ENCODE measurements around the gene XCL2.
"Not testable (repeated sequence)": the region's sequence is repeated elsewhere in the genome, so short reads cannot be mapped to it uniquely, and the experiment has no call there.

The XCL2 gene

DNA sequence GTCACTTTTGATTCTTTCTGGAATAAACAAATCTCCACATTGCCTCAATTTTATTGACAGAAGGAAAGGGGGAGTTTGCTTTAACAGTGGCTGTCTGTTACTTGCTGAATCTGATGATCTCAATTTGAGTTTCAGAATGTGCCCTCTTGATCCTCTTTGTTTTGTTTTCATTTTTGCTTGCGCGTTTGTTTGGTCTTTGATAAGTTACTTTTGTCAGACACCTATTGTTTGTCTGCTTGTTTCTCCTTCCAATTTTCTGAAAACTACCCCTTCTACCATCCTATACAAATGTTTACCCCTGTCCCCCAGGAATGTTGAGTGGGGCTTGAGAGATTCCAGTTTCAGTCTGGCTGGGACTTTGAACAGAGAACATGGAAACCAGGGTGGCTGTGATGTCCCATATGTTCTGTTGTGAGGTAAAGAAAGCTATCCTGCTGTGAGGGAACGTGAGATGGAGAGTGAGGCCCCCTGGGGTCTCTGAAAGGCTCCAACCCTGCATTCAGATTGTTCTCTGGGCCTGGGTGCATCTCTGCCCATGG, 11.8 kb upstream of the XCL2 start:
- Histone ChIP-seq H3K4me1 (ENCODE audit: insufficient read depth, low read length) (no peaks in the 10 kb centered on the region), H3K4me3 (ENCODE audit: low read length) (no peak overlapping the region), H3K9me3 (ENCODE audit: insufficient read depth, low read depth, low read length) (no peaks in the 10 kb centered on the region), H3K27ac (ENCODE audit: low read depth, low read length) (no peak overlapping the region), H3K27me3 (ENCODE audit: insufficient read depth, low read length) (no peaks in the 10 kb centered on the region), H3K36me3 (ENCODE audit: insufficient read depth, low read length) (no peaks in the 10 kb centered on the region), H3K9ac (ENCODE audit: low read depth, low read length) (no peak overlapping the region)
- 67% methylated on average over 3 of the region's 3 CpGs for WGBS

DNA sequence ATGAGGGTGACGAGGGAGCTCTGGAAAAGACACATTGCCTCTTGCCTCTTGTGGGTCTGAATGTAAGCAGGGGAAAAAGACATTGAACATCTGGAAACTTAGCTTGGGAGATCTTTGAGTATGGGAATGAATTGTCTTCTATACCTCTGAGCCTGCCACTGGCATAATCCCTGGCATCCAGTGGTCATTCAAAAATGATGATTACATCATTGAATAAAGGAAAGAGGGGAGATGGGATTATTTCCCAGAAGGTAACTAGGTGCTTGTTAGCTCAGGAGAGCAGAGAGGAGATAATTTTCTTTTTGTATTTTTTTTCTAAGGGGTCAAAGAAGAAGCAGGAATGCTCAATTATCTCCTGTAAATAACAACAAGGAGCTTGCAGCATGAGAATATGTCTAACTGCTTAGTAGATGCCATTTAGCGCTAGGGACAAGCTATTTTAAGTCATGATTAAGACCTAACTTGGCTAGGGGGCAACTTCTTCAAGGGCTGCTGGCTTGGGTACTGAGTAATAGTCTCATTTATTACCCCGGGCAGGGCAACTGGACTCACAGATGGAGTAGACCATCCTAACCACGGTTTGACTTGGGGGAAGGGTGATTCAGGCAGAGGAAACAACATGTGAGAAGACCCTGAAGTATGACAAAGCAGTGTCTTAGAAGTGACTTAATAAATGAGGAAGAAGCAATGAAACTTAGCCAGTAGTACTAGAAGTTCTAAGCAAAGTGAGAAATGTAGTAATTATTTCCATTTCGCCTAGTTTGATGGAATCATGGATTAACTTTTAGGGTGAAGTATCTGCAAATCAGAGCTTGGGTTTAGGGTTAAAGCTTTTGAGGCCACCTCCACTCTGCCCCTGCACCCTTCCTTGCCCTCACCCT, 11.0 kb upstream of the XCL2 start:
- Histone ChIP-seq H3K36me3 (ENCODE audit: insufficient read depth, low read length) (no peaks in the 10 kb centered on the region), H3K27me3 (ENCODE audit: insufficient read depth, low read length) (no peaks in the 10 kb centered on the region), H3K9ac (ENCODE audit: low read depth, low read length) (no peak overlapping the region), H3K9me3 (ENCODE audit: insufficient read depth, low read depth, low read length) (no peaks in the 10 kb centered on the region), H3K27ac (ENCODE audit: low read depth, low read length) (no peak overlapping the region), H3K4me3 (ENCODE audit: low read length) (no peak overlapping the region), H3K4me1 (ENCODE audit: insufficient read depth, low read length) (no peaks in the 10 kb centered on the region)
- 90% methylated on average over 5 of the region's 5 CpGs for WGBS

DNA sequence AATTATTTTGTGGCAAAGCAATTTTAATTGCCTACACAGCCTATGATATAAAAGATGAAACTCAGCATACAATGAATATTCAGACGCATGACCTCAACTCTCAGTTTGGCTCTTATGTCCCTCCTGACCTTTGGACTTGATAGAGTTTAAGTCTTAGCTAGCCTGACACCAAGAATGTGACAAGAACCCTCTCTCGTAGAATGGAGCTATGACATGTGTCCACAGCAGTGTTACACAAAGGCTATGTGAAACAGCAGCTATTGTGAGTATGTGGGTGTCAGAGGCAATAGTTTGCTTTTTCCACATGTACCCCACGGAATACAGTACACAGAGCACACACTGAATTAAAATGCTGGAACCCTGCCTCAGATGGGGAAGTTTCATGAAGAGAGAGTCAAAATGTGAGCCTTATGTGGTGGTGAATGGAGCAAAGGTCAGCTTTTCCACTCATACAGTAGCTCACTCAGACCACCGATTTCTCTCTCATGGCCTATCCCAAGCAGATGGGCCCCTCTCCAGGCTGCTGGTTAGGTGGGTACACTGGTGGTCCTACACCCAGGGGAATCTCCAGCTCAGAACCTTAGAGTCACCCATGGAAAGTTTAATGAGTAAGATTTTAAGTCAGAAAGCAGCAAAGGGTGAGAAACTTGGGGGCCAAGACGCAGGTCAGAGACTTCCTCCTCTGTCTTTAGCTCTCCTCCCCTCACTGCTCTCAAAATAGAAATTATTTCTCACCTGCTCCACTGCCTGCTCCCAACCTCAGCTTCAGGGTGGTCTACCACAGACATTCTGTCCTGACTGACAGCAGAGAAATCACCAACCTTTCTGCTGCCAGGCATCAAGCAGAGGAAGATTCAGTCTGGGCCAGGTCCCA, 10.1 kb upstream of the XCL2 start:
- 95% methylated on average over 5 of the region's 5 CpGs for WGBS

DNA sequence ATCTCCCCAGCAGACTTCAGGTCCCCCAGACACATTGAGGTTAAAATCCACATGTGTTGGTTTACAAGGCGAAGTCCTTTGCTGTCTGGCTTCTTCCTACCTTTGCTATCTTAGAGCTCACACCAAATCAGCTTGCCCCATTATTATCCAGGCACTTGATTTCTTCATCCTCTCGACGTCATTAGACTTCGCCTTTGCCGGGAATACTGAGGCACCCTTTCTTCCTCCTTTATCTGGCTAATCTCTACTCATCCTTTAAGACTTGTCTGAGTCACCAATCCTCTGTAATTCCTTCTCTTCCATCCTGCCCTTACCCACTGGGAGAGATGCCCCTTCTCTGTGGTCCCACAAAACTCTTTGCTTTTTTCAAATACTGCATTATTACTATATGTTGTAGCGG, 9.2 kb upstream of the XCL2 start:
- Histone ChIP-seq H3K27me3 (ENCODE audit: insufficient read depth, low read length) (no peaks in the 10 kb centered on the region), H3K27ac (ENCODE audit: low read depth, low read length) (no peak overlapping the region), H3K9ac (ENCODE audit: low read depth, low read length) (no peak overlapping the region), H3K9me3 (ENCODE audit: insufficient read depth, low read depth, low read length) (no peaks in the 10 kb centered on the region), H3K4me1 (ENCODE audit: insufficient read depth, low read length) (no peaks in the 10 kb centered on the region), H3K36me3 (ENCODE audit: insufficient read depth, low read length) (no peaks in the 10 kb centered on the region), H3K4me3 (ENCODE audit: low read length) (no peak overlapping the region)
- 95% methylated on average over 6 of the region's 6 CpGs for WGBS

More for the DNA sequence above, 10.1 kb upstream of the XCL2 start:
- H3K27me3 ChIP-seq (ENCODE audit: insufficient read depth, low read length): no peaks in the 10 kb centered on the region
- H3K4me1 ChIP-seq (ENCODE audit: insufficient read depth, low read length): no peaks in the 10 kb centered on the region
- no peak overlapping the region for H3K27ac ChIP-seq (ENCODE audit: low read depth, low read length)
- H3K9me3 ChIP-seq (ENCODE audit: insufficient read depth, low read depth, low read length): no peaks in the 10 kb centered on the region
- H3K36me3 ChIP-seq (ENCODE audit: insufficient read depth, low read length): no peaks in the 10 kb centered on the region
- H3K4me3 ChIP-seq (ENCODE audit: low read length): no peak overlapping the region
- no peak overlapping the region for H3K9ac ChIP-seq (ENCODE audit: low read depth, low read length)

DNA sequence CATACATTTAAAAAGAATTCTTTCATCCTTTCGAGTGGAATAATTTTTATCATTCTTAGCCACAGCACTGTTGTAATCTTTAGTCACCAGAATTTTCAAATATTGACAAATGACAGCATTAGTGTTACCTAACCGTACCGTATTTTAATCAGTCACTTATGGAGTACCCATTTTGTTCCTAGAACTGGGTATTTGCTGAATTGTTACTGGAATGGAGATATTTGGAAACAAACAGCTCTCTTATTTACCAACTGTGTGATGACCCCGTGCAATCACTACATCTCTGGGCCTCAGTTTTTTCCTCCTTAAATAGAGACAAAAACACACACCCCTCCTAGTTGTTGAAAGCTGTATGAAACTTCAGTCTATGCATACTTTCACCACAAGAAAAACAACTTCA, 7.9 kb upstream of the XCL2 start:
- H3K4me1 ChIP-seq (ENCODE audit: insufficient read depth, low read length): no peaks in the 10 kb centered on the region
- H3K9me3 ChIP-seq (ENCODE audit: insufficient read depth, low read depth, low read length): no peaks in the 10 kb centered on the region
- 94% methylated on average over 4 of the region's 4 CpGs for WGBS
- no peak overlapping the region for H3K9ac ChIP-seq (ENCODE audit: low read depth, low read length)
- no peaks in the 10 kb centered on the region for H3K27me3 ChIP-seq (ENCODE audit: insufficient read depth, low read length)
- no peak overlapping the region for H3K27ac ChIP-seq (ENCODE audit: low read depth, low read length)
- no peak overlapping the region for H3K4me3 ChIP-seq (ENCODE audit: low read length)
- H3K36me3 ChIP-seq (ENCODE audit: insufficient read depth, low read length): no peaks in the 10 kb centered on the region

DNA sequence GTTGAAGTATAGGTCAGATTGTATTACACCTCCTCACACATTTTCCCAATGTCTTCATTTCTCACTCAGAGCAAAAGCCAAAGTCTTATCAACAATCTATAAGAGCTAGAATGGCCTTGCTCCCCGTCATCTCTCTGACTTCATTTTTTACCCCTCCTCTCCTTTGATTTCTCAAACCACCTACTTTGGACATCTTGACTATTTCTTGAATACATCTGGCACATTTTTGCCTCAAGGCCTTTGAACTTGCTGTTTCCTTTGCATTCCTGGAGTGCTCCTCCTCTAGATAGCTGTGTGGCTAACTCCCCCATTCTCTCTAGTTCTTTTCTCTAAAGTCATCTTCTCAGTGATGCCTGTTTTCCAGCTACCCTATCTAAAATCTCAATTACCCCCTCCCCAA, 7.2 kb upstream of the XCL2 start:
- 90% methylated on average over 1 of the region's 1 CpG for WGBS
- Histone ChIP-seq H3K9me3 (ENCODE audit: insufficient read depth, low read depth, low read length) (no peaks in the 10 kb centered on the region), H3K4me1 (ENCODE audit: insufficient read depth, low read length) (no peaks in the 10 kb centered on the region), H3K27ac (ENCODE audit: low read depth, low read length) (no peak overlapping the region), H3K36me3 (ENCODE audit: insufficient read depth, low read length) (no peaks in the 10 kb centered on the region), H3K27me3 (ENCODE audit: insufficient read depth, low read length) (no peaks in the 10 kb centered on the region), H3K4me3 (ENCODE audit: low read length) (no peak overlapping the region), H3K9ac (ENCODE audit: low read depth, low read length) (no peak overlapping the region)

DNA sequence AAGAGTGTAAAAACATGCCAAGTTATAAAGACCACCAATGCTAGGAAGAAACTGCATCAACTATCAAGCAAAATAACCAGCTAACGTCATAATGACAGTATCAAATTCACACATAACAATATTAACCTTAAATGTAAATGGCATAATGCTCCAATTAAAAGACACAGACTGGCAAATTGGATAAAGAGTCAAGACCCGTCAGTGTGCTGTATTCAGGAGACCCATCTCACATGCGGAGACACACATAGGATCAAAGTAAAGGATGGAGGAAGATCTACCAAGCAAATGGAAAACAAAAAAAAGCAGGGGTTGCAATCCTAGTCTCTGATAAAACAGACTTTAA, 2.7 kb upstream of the XCL2 start:
- H3K27ac ChIP-seq (ENCODE audit: low read depth, low read length); H3K9ac ChIP-seq (ENCODE audit: low read depth, low read length); H3K4me3 ChIP-seq (ENCODE audit: low read length); H3K9me3 ChIP-seq (ENCODE audit: insufficient read depth, low read depth, low read length); H3K27me3 ChIP-seq (ENCODE audit: insufficient read depth, low read length); H3K36me3 ChIP-seq (ENCODE audit: insufficient read depth, low read length); H3K4me1 ChIP-seq (ENCODE audit: insufficient read depth, low read length): not testable (repeated sequence)
- WGBS: 88% methylated on average over 3 of the region's 3 CpGs

DNA sequence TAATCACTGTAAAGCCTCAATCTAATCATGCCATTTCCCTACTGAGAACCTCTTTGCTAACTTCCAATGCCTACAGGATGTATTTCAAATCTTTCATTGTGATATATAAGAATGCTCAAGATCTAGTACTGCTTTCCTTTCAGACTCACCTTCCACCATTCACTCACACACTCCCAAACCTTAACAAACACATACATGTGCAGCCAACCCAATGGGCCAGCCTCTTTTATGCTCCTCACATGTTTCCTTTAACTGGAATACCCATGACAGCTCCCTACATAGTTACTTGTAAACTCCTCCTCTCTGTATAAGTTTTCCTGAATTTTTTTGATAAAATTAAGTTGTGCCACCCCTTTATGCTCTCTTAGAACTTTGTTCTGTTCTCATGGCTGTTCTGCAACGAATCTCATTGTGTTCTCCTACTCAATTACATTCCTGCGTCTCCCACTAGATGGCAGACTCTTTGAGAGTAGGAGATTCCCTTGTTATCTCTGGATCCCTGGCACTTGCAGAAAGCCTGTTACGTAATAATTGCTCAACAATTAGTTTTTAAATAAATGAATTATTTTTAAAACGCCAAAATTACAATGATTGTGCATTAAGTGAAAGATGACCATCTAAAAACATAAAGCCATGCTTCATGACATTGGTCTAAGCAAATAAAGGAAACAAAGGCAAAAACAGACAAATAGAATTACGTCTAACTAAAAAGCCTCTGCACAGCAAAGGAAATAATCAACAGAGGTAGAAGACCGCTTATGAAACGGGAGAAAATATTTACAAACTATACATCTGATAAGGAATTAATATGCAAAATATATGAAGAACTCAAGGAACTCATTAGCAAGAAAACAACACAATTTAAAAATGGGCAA, 2.1 kb upstream of the XCL2 start:
- H3K27ac ChIP-seq (ENCODE audit: low read depth, low read length); H3K9ac ChIP-seq (ENCODE audit: low read depth, low read length); H3K9me3 ChIP-seq (ENCODE audit: insufficient read depth, low read depth, low read length); H3K4me1 ChIP-seq (ENCODE audit: insufficient read depth, low read length); H3K4me3 ChIP-seq (ENCODE audit: low read length); H3K27me3 ChIP-seq (ENCODE audit: insufficient read depth, low read length); H3K36me3 ChIP-seq (ENCODE audit: insufficient read depth, low read length): not testable (repeated sequence)
- 52% methylated on average over 5 of the region's 7 CpGs for WGBS

DNA sequence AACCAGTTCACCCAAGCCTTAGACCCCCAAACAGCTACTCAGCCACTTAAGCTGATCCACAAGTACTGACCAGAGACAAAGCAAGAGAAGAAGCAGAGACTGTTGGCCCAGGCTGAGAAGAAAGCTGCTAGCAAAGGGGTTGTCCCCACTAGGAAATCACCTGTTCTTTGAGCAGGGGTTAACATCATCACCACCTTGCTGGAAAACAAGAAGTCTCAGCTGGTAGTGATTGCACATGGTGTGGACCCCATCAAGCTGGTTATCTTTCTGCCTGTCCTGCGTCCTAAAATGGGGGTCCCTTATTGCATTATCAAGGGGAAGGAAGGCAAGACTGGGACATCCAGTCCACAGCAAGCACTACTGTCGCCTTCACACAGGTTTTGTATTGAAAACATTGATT, 819 bp downstream of the XCL2 start:
- not testable (repeated sequence) for H3K4me3 ChIP-seq (ENCODE audit: low read length); H3K36me3 ChIP-seq (ENCODE audit: insufficient read depth, low read length); H3K9ac ChIP-seq (ENCODE audit: low read depth, low read length); H3K27me3 ChIP-seq (ENCODE audit: insufficient read depth, low read length); H3K27ac ChIP-seq (ENCODE audit: low read depth, low read length); H3K4me1 ChIP-seq (ENCODE audit: insufficient read depth, low read length); H3K9me3 ChIP-seq (ENCODE audit: insufficient read depth, low read depth, low read length)
- WGBS: 84% methylated on average over 2 of the region's 2 CpGs

DNA sequence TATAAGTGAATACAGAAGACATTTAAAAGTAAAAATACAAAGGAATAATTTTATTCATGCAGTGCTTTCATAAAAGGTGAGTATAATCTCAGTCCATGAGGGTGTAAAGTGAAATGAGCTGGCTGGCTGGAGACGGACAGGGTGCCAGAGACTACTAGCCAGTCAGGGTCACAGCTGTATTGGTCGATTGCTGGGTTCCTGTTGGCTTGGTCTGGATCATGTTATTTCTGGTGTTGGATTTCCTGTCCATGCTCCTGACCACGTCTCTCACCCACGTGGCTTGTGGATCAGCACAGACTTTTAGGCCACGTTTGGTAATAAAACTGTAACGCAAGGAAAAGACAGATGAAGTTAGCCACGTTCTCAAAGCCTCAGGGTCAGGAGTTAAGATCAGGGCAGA, 3.0 kb downstream of the XCL2 start:
- not testable (repeated sequence) for H3K27me3 ChIP-seq (ENCODE audit: insufficient read depth, low read length); H3K9ac ChIP-seq (ENCODE audit: low read depth, low read length); H3K27ac ChIP-seq (ENCODE audit: low read depth, low read length); H3K4me1 ChIP-seq (ENCODE audit: insufficient read depth, low read length); H3K9me3 ChIP-seq (ENCODE audit: insufficient read depth, low read depth, low read length); H3K36me3 ChIP-seq (ENCODE audit: insufficient read depth, low read length); H3K4me3 ChIP-seq (ENCODE audit: low read length)
- 92% methylated on average over 7 of the region's 7 CpGs for WGBS

DNA sequence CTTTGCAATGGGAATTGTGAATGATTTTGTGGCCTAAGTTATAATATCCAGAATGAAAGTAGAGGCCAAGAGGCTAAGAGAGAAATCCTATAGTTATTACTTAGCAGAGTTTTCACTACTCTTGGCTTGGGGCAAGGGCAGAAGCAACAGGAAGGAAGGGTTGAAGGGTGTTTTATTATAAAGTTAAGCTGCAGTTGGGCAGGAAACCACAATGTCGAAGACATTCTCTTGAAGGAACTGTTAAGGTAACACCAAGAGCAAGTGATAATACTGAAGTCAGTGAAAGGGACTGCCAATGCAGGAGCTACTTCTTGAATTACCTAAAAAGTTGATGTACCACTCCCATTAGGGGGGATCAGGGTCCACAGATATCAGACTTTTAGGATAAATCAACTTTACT, 8.3 kb downstream of the XCL2 start:
- H3K9me3 ChIP-seq (ENCODE audit: insufficient read depth, low read depth, low read length): no peaks in the 10 kb centered on the region
- WGBS: 100% methylated on average over 1 of the region's 1 CpG
- H3K4me1 ChIP-seq (ENCODE audit: insufficient read depth, low read length): no peaks in the 10 kb centered on the region
- no peaks in the 10 kb centered on the region for H3K27me3 ChIP-seq (ENCODE audit: insufficient read depth, low read length)
- no peak overlapping the region for H3K9ac ChIP-seq (ENCODE audit: low read depth, low read length)
- H3K36me3 ChIP-seq (ENCODE audit: insufficient read depth, low read length): no peaks in the 10 kb centered on the region
- no peak overlapping the region for H3K4me3 ChIP-seq (ENCODE audit: low read length)
- H3K27ac ChIP-seq (ENCODE audit: low read depth, low read length): no peak overlapping the region
